Adrenal gland (tissue), 5 donors: ENCODE measurements around the gene RUNX1.

Experiments
- POLR2A ChIP-seq, 2 donors: fragments of 450-650 bp; IDR thresholded peaks; one replicate each; pipeline ENCODE4 v1.6.1; 2017; ENCODE audit warnings: antibody characterized with exemption in 2 of 2, mild to moderate bottlenecking in 2 of 2, moderate library complexity in 1 of 2
- TF ChIP-seq, protein P1 (sequence below), 6 experiments: fragments of 450-650 bp in 4 of 6; fragments of 200-600 bp in 2 of 6; sonication (generic) in 1 of 6; IDR thresholded peaks; 1 replicate in 5 of 6; 2 replicates in 1 of 6; pipeline versions ENCODE4 v1.5.1 to v1.8.0; 2016 to 2021; ENCODE audit warnings: antibody characterized with exemption in 6 of 6, mild to moderate bottlenecking in 2 of 6, moderate library complexity in 1 of 6
- donor health status: DM: no; HTN: no; CAD: no.

DNA sequence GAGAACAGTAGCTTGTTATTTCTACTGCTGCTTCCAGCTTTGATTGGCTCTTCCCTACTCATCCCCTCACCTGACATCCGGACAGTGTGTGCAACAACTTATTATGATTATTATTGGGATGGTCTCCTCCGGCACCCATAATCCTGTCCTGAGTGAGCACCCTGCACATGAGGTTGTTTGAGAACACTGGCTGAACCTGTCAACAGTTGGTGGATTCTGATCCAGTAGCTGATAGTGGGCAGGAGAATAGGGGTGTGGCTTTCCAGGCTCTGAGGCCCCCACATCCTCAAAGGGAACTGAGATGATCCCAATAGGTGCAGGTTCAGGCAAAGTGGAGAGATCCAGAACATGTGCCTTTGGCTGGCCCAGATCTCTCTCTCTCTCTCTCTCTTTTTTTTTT is 60.5 kb downstream of the RUNX1 start:
- TF ChIP-seq POLR2A (IDR thresholded peaks at IDR 0.05): no peak
- TF ChIP-seq, protein P1, sequence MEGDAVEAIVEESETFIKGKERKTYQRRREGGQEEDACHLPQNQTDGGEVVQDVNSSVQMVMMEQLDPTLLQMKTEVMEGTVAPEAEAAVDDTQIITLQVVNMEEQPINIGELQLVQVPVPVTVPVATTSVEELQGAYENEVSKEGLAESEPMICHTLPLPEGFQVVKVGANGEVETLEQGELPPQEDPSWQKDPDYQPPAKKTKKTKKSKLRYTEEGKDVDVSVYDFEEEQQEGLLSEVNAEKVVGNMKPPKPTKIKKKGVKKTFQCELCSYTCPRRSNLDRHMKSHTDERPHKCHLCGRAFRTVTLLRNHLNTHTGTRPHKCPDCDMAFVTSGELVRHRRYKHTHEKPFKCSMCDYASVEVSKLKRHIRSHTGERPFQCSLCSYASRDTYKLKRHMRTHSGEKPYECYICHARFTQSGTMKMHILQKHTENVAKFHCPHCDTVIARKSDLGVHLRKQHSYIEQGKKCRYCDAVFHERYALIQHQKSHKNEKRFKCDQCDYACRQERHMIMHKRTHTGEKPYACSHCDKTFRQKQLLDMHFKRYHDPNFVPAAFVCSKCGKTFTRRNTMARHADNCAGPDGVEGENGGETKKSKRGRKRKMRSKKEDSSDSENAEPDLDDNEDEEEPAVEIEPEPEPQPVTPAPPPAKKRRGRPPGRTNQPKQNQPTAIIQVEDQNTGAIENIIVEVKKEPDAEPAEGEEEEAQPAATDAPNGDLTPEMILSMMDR (IDR thresholded peaks at IDR 0.05): no peak
